Cardiac fibroblast (primary cell): Measurements from ENCODE around the gene ADGRL3.

ENCODE experiments used
- DNase-seq, 2 donors: peaks; one replicate each; pipeline versions ENCODE4 v3.0.0 to v3.0.0-alpha.2; 2010; ENCODE audit warnings: low read depth in 2 of 2
- H3K4me3 ChIP-seq, 2 donors: replicated peaks in 1 of 2; 1 replicate in 1 of 2; 2 replicates in 1 of 2; pipeline ENCODE4 v1.5.1; 2011; ENCODE audit warnings: low read depth in 2 of 2, low read length in 2 of 2, mild to moderate bottlenecking in 2 of 2, moderate library complexity in 1 of 2
- TF ChIP-seq, protein P1 (sequence below): IDR thresholded peaks from one replicate; pipeline ENCODE4 v1.5.1; 2011; ENCODE audit warnings: low read depth, mild to moderate bottlenecking, low read length, inconsistent platforms

Gene ADGRL3

DNA sequence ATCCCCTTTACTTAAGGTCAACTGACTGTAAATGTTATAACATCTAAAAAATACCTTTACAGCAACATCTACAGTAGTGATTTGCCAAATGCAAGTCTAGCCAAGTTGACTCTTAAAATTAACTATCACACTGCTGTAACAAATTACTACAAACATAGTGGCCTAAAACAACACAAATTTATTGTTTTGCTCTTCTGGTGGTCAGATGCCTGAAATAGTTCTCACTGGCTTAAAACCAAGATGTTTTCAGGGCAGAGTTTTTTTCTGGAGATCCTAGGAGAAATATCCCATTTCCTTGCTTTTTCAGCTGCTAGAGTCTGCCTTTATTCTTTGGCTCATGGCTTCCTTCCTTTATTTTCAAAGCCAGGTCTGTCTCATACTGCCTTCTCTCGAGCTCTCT lies 120.5 kb downstream of the ADGRL3 start:
- TF ChIP-seq, protein P1, sequence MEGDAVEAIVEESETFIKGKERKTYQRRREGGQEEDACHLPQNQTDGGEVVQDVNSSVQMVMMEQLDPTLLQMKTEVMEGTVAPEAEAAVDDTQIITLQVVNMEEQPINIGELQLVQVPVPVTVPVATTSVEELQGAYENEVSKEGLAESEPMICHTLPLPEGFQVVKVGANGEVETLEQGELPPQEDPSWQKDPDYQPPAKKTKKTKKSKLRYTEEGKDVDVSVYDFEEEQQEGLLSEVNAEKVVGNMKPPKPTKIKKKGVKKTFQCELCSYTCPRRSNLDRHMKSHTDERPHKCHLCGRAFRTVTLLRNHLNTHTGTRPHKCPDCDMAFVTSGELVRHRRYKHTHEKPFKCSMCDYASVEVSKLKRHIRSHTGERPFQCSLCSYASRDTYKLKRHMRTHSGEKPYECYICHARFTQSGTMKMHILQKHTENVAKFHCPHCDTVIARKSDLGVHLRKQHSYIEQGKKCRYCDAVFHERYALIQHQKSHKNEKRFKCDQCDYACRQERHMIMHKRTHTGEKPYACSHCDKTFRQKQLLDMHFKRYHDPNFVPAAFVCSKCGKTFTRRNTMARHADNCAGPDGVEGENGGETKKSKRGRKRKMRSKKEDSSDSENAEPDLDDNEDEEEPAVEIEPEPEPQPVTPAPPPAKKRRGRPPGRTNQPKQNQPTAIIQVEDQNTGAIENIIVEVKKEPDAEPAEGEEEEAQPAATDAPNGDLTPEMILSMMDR, result no peak
- DNase-seq, result peak in 1 of 2 donors; percentile 11
- H3K4me3 ChIP-seq, result no peak overlapping the region

DNA sequence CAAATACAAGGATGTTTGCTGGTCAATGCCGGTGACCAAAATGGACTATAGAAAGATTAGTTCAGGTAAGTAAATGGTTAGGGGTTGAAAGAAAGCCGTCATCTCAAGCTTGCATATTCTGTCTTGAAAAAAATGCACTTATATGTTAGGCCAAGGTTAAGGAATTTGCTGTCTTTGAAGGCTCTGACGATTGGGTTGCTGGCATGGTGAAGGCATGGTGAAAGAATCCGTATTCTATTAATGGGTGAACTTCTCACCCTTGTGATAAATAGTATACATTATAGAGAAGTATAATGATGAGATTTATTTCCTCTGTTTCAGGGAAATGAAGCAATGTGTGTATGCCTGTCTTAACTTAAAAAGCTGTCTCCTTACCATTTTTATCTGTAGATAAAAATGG lies 132.6 kb downstream of the ADGRL3 start:
- DNase-seq, result no peak
- no peak overlapping the region for H3K4me3 ChIP-seq
- TF ChIP-seq, protein P1, result no peak

DNA sequence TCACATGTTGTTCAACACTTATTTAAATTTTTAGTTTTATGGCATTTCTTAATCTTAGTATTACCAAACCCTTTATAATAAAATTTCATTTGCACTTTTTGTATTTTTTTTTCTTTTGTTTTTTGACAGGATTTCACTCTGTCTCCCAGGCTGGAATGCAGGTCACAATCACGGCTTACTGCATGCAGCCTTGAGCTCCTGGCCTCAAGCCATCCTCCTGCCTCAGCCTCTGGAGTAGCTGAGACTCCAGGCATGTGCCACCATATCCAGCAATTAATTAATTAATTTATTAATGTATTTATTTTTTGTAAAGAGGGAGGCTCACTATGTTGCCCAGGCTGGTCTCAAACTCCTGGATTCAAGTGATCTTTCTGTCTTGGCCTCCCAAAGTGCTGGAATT lies 133.4 kb downstream of the ADGRL3 start:
- TF ChIP-seq, protein P1, result no peak
- H3K4me3 ChIP-seq, result no peak overlapping the region
- no peak for DNase-seq

DNA sequence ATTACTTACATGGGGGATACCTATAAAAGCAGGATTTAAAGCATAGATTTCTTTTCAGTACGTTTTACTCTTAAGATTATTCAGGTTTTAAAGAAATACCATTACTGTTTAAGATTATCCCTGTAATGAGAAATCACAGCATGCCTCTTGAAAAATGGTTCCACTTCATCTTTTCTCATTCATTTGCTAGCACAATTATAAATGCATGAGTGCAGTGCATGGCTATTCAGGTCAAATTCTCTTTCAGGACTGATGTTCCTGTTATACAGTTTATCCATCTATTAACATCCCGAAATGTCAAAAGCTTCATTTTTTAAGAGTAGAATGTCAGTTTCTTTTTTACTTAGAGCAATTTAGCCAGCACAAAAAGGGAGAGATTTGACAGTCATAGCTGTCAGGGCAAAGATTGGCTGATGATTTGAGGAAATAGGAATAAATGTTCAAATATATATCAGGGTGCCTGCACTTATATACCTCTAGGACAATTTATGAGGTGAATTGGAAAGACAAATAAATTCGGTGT lies 135.2 kb downstream of the ADGRL3 start:
- DNase-seq, result no peak
- TF ChIP-seq, protein P1, result no peak
- H3K4me3 ChIP-seq, result no peak overlapping the region

DNA sequence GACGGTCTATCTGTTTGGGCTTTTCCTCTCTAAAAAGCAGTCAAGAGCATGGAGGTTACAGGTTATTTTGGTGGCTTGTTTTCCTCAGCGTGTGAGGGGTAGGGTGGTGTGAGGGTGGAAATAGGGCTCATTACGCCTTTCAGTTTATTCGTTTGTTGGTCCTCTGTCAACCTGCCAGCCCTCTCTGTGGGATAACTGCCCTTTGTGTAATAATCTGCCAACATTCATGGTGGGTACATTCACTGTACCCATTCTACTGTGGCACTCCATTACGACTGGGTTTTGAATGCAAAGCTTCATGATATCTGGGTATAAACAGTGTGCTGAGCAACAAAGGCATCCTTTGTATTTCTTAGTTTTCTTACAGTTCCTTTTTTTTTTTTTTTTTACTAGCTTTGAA lies 136.4 kb downstream of the ADGRL3 start:
- H3K4me3 ChIP-seq, result no peak overlapping the region
- TF ChIP-seq, protein P1, result no peak
- DNase-seq, result no peak

DNA sequence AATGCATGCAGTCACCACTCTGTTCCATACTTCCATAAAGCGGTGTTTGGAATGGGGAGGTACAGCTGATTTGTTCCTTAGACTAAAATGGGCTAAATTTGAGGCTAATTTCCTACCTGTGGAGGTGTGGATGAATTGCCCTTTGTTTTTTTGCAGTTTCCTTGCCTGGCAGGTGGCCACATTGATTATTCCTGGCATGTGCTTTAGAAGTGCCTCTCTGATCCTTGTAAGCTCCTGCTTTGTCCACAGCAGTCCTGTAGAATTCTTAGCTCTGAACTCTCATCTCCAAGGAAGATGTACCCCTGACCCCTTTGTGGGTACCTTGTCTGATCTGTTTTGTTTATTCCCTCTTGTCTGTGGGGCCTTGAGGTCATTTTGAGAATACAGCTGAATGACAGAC lies 136.8 kb downstream of the ADGRL3 start:
- TF ChIP-seq, protein P1, result no peak
- H3K4me3 ChIP-seq, result no peak overlapping the region
- DNase-seq, result no peak

DNA sequence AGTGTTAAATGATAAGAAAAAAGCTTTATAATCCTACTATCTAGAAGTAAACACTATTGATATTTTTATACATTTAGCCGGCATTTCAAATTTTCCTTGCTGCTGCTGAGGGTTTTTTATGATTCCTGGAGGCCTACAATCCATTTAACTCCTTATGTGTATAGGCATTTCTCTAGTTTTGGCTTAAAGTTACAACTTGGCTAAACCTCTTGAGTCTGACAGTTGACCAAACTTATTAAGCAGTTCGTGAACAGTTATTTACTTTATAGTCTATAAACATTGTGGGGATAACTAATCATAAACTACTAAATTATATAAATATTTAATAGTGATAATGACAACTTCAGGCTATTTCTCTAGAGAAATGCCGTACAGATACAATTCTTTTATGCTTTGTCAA lies 141.9 kb downstream of the ADGRL3 start:
- DNase-seq, result no peak
- TF ChIP-seq, protein P1, result no peak
- no peak overlapping the region for H3K4me3 ChIP-seq
